Stimulated activated CD8-positive, alpha-beta memory T cell treated with anti-CD3 and anti-CD28 coated beads, Interleukin-12 subunit alpha, Interleukin-12 subunit beta, amount 100 ng/mL, for 24 hours (primary cell): ENCODE results near the gene RABGAP1L.
"Not testable (repeated sequence)": the region's sequence is repeated elsewhere in the genome, so short reads cannot be mapped to it uniquely, and the experiment has no call there.

ENCODE experiments used
- DNase-seq: peaks from one replicate; pipeline ENCODE4 v3.0.0-alpha.2; 2020; ENCODE audit errors: extremely low read depth

Gene RABGAP1L

DNA sequence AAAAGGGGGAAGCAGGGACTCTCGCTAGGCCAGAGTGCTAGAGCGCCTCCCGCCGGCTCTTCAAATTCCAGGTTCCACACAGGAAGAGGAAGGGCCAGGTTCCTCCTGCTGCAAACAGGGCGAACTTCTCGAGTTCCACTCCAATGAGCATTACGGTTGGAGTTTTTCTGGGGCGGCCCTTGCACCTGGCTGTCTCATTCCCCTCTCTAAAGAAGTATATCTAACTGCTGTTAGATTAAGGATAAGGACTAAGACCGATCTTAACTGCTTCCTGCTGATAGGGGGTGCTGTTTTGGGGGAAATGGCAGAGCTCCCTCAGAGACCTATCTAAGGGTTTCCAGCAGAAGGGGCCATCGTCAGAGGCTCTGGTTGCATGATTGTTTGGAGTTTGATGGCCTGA lies 138.0 kb downstream of the RABGAP1L start:
- DNase-seq: no peak

- DNase-seq: no peak
Observed at GRCh38 chr1:174301295-174302077, 142.2 kb downstream of the RABGAP1L start.

DNA sequence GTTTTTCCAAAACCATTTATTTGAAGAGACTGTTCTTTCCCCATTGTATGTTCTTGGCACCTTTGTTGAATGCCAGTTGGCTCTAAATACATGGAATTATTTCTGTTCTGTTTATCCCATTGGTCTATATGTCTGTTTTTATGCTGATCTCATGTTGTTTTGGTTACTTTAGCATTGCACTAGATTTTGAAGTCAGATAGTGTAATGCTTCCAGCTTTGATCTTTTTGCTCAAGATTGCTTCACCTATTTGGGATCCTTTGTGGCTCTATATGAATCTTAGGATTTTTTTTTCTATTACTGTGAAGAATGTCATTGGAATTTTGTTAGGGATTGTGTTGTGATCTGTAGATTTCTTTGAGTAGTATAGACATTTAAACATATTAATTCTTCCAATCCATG lies 149.3 kb downstream of the RABGAP1L start:
- no peak for DNase-seq

GRCh38 chr1:174309490-174309889 lies 150.2 kb downstream of the RABGAP1L start:
- no peak for DNase-seq

- DNase-seq: no peak
Observed at GRCh38 chr1:174314433-174314832, 155.1 kb downstream of the RABGAP1L start.

GRCh38 chr1:174315239-174315638 lies 155.9 kb downstream of the RABGAP1L start:
- no peak for DNase-seq

- not testable (repeated sequence) for DNase-seq
Observed at GRCh38 chr1:174320897-174321296, 161.6 kb downstream of the RABGAP1L start.

GRCh38 chr1:174322202-174322862 lies 163.0 kb downstream of the RABGAP1L start:
- no peak for DNase-seq

DNA sequence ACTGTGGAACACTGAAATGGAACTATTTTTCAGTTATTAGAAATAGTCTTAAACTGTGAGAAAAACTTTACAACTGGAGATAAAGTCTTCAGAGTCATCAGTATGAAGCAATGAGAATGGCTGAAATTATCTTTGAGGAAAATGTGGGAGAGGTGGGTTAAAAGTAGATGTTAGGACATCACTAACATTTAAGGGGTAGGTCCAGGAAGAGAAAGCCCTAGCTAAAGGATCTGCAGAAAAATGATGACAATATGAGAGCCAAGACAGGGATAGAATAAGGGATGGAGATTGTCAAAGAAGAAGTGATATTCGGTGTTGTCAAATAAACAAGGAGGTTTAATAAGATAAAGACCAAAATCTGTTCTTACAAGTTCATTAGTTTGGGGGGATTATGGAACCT lies 165.2 kb downstream of the RABGAP1L start:
- DNase-seq: no peak

DNA sequence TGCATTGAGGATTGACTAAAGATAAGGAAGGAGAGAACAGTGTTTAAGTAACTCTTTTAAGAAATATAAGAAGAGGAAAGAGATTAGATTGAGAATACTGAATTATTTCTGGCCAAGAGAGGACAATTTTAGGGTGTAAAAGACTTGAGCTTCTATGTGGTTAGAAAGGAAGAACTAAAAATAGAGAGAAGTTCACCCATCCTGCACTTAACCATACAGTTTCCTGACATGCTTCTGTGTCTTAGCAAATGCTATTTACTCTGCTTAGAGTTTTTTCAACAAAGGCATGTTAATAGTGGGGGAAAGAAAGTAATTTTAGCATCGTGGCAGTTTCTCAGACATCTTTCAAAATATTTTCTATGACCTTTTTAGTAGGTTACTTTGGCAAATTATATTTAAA lies 165.6 kb downstream of the RABGAP1L start:
- no peak for DNase-seq

DNA sequence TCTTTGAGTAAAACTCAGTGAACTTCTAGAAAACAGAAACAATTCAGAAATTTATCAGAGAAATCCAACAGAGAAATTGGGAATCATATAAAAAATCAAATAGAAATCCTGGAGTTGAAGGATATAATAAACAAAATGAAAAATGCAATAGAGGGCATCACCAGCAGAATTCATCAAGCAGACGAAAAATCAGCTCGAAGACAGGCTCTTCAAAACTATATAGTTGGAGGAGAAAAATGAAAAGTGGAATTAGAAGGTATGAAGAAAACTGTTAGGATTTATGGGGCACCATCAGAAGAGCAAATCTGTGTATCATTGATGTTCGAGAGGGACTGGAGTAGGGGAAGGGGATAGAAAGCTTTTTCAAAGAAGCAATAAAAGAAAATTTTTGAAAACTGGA lies 167.0 kb downstream of the RABGAP1L start:
- DNase-seq: no peak

DNA sequence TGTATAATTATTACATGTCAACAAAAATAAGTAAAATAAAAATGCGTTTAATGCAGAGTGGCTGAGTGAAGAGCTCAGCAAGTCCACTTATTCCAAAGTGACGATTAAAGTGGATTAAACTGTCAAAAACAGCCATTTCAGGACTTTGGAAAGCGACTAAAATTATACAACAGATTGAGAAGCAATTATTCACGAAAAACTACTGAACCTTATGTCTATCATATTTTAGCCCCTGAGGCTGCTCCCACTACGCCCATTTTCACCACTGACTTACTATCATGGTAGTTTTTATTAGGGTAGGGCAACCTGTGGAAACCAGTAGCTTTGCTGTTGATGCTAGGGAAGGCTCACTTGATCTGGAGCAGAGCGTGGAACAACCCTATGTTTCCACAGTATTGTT lies 174.1 kb downstream of the RABGAP1L start:
- no peak for DNase-seq

- DNase-seq: no peak
Observed at GRCh38 chr1:174337000-174337681, 177.8 kb downstream of the RABGAP1L start.

DNA sequence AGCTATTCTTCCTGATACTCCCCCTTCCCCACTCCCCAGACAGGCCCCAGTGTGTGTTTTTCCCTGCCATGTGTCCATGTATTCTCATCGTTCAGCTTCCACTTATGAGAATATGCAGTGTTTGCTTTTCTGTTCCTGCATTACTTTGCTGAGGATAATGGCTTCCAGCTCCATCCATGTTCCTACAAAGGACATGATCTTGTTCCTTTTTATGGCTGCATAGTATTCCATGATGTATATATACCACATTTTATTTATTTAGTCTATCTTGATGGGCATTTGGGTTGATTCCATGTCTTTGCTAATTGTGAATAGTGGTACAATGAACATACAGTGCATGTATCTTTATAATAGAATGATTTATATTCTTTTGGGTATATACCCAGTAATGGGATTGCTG lies 181.1 kb downstream of the RABGAP1L start:
- not testable (repeated sequence) for DNase-seq

- DNase-seq: no peak
Observed at GRCh38 chr1:174344162-174344561, 184.8 kb downstream of the RABGAP1L start.

DNA sequence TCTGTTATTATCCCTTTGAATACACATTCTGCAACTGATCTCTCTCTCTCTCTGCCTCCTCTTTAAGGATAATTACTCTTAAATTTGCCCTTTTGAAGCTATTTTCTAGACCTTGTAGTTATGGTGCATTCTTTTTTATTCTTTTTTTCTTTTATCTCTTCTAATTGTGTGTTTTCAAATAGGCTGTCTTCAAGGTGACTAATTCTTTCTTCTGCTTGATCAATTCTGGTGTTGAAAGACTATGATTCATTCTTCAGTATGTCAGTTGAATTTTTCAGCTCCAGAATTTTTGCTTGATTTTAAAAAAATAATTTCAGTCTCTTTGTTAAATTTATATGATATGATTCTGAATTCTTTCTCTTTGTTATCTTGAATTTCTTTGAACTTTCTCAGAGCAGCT lies 192.8 kb downstream of the RABGAP1L start:
- no peak for DNase-seq

- no peak for DNase-seq
Observed at GRCh38 chr1:174352883-174353608, 193.7 kb downstream of the RABGAP1L start.

DNA sequence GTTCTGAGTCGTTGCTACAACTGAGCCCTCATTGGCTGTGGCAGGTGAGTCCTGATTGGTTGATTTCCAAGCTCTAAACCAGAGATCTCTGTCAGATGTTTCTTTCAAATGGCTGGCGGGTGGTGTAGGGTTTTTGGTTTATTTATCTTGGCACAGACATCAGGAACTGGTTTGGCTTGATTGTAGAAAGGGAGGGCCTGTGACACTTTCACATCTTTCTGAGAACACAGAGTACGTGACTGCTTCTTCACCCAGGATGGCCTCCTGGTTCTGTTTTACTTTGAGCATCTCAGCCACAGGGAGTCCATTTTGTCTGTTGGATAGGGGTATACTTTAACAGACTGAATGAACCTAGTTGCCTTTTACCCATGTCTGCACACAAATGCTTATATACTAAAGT lies 199.0 kb downstream of the RABGAP1L start:
- no peak for DNase-seq

DNA sequence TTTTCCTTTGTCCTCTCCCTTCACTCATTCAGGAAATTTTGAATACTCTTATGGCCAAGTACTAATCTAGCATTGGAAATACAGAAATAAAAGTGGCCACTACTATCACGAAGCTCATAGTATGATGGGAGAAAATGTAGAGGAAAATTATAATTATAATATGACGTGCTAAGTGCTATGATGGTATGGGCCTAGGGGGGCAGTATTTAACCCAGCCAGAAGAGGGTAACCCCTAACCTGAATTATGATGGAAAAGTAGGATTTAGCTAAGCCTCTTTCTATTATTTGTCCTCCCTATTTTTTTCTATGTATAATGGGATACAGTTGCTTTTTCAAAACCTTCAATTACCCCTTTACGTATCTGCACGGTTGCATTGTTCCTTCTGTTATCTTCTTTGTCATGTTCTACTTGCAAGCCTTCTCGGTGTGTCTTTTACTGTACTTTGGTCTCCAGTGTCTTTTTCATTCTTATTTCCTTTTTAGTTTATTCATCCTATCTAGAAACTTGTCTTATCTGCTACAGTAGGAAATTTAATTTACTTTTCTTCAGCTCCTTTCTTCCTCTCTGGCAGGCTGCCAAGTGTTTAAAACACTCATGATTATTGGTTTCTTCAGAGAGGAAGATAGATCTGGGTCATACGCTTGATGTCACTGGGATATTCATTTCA lies 199.6 kb downstream of the RABGAP1L start:
- DNase-seq: no peak

GRCh38 chr1:174359454-174359805 lies 200.1 kb downstream of the RABGAP1L start:
- no peak for DNase-seq

GRCh38 chr1:174364996-174365736 lies 205.8 kb downstream of the RABGAP1L start:
- DNase-seq: no peak
